Activated CD8-positive, alpha-beta memory T cell treated with anti-CD3 and anti-CD28 coated beads for 48 hours (primary cell): ENCODE results near the gene TINAGL1.

ENCODE experiments used
- DNase-seq, 3 experiments: peaks; one replicate each; pipeline ENCODE4 v3.0.0-alpha.2; 2020; ENCODE audit warnings: low read depth in 2 of 3, low spot score in 2 of 3

The TINAGL1 gene

DNA sequence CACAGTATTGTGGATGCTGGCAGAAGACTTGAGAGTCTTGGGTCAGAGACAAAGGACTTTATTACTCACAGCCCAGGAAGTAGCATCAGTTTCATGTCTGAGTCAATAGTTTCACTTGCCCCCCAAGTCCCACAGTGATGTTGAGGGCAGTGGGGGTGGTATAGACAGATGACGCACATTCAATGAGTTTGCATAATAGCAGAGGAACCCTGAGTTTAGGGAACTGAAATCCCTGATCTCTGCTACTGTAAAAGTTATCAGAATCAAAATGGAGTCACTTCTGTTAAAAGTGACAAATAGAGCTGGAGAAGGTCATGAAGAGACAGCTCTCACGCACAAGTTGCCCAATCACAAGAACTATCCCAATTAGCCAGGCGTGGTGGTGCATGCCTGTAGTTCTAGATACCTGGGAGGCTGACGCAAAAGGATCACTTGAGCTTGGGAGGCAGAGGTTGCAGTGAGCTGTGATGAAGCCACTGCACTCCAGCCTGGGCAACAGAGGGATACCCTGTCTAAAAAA lies 29.7 kb downstream of the TINAGL1 start:
- DNase-seq: peak in 1 of 3 experiments; percentile 24

DNA sequence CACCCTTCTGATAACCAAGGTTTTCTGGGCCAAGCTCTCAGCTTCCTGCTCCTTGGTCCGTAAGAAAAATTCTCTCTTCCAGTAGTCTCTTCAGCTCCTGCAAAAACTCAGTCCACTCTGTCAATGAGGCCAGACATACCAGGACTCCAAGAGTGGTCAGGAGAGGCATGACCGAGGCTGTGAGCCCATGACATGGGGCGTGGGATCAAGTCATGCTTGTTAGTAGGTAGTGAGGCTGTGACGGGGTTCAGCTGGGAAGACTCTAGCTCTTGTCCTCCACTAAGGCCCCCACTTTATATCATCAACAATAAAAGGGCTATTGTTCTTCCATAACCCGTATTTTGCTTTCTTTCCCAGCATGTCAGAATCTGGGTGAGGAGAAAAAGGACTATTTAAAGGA lies 31.0 kb downstream of the TINAGL1 start:
- no peak for DNase-seq

DNA sequence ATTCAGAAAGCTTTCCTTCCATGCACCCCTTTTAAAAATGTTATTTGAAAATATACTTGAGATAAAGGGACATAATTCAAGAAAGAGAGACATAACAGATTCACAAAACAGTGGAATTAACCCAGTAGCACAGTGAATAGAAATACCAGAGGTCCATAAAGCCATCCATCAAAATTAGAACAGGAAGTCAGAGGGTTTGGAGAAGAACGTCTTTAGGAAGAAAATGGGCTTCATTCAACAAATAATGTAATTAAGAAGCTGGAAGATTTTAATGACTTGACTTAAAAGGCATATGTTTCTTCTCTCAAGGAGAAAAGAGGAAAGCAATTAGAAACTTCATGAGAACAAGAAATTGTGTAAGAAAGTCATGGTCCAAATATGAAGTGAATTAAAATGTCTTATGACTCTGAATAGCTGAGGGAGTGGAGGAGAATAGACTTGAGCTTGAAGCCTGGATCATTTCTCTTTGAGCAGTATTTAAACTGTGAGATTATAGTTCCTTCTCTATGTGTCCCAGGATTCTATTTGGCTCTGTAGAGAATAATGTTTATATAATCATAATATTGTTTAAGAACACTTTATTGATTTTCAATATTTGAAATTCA lies 33.3 kb downstream of the TINAGL1 start:
- no peak for DNase-seq

DNA sequence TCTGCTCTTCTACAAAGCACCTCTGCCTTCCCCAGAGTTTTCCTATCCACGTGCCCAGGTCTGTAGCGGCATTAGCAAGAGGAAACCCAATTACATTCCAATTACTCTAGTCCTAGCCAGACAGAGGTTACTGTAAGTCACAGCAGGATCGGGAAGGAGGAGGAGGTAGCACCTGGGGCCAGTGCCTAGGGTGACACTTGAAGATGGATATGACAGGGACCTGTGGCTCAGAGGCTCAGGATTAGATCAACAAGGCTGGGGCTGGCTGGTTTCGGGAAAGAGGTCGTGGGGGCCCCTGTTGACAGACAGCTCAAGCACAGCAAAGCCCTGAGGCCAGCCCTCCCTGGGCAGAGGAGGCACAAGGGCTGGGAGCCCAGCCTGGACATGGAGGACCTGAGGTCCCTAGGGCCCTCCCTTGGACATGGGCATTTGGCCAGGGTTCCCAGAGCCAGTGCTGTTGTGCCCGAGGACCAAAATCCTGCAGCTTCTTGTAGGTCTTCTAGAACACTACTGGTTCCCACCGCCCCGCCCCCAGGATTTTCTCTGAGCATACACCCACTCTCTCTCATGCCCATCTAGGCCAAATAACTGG lies 38.2 kb downstream of the TINAGL1 start:
- DNase-seq: no peak

DNA sequence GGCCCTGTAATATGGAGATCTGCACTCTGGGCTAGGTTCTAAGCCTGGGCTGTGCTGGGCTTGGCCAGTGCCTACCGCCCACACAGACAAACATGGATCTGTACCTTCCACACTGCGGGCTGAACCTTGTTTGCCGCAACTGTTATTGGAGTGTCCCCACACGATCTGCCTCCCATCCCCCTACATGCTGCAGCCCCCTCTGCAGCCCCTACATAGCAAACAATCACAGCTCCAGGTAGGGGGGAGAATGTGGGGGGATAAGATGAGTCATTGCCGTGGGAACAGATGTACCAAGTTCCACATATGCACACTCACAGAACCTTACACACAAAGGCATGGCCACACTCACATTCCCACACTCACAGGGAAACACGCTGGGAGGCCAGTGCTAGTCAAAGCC lies 39.1 kb downstream of the TINAGL1 start:
- DNase-seq: no peak

DNA sequence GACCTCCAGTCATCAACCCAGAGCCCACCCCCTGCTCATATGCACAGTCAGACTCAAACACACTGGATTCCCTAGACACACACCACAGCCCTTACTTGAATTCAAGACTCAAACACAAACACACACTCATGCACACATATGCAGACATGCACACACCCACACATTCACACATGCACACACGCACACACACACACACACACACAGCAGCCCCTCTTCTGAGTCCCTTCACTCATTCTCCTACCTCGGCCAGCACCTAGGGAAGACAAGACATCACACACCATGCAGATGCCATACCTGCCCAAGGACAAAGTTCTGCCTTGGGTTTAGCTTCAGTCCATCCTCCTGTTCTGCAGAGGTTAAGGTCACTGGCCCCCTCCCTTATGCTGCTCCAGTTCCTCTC lies 39.6 kb downstream of the TINAGL1 start:
- DNase-seq: no peak

DNA sequence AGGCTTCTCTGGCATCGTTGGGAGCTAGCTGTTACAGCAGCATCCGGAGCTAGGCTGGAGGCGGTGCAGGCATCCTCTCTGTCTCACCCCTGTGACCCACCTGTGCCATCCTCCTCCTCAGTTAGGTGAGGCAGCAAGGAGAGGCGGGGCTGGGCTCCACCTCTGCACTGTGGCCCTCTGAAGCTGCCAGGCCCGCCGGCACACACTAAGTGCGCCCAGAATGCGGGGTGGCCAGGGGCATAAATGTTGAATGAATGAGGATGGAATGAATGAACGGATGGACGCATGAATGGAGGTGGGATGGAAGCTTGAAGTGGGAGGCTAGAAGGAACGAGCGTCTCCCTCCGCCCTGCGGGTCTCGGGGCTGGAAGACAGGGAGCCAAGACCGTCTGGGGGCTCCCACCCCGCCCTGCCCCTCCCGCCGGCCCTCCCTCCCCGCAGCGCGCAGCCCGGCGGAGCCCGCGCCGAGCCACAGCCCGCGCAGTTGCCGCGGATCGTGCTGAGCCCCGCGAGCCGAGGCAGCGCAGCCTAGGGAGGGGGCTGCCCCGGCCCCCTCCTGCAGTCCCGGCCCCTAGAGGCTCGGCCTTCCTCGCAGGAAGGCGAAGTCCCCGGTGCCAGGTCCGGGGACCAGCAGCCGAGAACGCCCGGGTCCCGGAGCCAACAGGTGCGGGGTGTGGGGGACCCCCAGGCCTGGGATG lies 41.1 kb downstream of the TINAGL1 start, which contains the start of gene HCRTR1:
TSS of gene HCRTR1 (plus strand) at position 472 of the 698 bp plus-strand sequence. CDS start 1,504 bp downstream, outside the sequence.
- no peak for DNase-seq

DNA sequence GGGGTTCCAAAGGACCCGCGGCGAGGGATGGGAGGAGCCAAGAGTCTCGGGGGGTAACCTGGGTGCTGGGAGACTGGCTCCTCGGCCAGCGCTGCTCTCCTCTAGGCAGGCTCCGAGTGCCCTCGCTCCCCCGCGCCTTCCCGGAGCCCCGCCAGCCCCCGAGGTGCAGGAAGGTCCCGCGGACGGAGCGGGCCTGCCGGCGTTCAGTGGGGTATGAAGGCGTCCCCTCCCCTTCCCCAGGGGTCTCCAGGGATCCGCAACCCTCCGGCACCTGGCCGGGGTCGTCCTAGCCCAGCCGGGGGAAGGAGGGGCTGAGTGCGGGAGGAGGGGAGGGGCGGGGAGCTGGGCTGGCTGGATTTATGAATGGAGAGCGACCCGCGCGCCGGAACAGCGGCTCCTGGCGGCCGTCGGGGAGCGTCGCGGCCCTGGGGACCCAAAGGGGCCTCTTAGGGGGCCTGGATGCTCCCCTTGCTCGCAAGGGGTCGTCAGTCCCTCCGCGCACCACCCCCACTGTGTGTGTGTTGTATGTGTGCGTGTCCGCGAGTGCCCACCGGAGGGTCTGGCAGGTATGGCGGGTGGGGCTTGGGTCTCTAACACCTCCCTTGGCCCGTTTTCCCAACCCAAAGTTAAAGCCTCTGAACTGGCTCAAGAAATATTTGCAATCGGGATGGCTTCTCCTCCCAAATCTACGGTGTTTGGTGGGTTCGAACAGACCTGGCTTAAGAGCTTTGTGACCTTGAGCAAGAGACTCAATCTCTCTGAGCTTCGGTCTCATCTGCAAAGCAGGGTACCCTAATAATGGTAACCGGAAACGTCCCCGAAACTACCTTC lies 41.8 kb downstream of the TINAGL1 start:
- DNase-seq: peak in 1 of 3 experiments; percentile 17

DNA sequence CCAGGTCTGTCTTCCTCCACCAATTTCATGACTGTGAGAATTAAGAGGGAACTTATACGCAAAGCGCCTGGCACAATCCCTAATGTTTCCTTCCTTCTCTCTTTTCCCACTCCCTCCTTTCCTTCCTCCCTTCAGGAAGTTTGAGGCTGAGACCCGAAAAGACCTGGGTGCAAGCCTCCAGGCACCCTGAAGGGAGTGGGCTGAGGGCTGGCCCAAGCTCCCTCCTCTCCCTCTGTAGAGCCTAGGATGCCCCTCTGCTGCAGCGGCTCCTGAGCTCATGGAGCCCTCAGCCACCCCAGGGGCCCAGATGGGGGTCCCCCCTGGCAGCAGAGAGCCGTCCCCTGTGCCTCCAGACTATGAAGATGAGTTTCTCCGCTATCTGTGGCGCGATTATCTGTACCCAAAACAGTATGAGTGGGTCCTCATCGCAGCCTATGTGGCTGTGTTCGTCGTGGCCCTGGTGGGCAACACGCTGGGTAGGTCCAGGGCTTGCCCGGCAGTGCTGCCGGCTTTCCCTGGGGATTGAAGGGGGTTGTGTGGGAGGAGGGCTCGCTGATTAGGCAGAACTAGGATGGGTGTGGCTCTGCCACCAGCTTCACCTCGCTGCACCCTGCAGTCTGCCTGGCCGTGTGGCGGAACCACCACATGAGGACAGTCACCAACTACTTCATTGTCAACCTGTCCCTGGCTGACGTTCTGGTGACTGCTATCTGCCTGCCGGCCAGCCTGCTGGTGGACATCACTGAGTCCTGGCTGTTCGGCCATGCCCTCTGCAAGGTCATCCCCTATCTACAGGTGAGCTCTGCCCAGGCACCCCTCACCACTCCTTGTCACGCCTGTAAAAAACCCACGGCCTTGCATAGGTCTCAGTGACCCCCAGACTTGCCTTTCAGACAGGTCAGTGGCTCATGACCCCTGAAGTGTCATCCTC lies 42.9 kb downstream of the TINAGL1 start:
- DNase-seq: no peak

DNA sequence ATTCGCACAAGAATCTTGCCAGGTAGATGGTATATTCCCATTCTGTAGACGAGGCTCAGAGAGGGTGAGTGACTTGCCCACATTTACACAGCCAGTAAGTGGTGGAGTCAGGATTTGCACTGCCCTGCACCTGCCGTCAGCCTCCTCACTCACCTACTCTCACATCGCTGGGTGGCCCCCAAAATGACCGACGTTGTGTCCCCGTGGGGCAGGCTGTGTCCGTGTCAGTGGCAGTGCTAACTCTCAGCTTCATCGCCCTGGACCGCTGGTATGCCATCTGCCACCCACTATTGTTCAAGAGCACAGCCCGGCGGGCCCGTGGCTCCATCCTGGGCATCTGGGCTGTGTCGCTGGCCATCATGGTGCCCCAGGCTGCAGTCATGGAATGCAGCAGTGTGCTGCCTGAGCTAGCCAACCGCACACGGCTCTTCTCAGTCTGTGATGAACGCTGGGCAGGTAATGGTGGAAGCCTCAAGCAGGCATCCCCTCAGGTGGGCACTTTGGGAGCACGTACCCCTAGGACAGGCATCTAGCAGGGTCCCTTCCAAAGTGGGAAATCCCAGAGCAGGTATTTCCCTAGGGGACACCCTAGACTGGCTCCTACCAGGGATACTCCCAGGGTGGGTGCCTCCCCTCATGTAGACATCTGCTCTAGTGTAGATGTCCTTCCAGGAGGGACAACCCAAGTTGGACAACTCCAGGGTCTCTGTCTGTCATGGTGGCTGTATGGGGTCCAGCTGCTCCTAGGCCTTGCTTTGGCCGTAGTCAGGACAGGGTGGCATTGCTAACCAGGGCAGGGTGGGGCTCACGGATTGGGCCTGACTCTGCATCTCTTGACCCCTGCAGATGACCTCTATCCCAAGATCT lies 44.5 kb downstream of the TINAGL1 start:
- no peak for DNase-seq

DNA sequence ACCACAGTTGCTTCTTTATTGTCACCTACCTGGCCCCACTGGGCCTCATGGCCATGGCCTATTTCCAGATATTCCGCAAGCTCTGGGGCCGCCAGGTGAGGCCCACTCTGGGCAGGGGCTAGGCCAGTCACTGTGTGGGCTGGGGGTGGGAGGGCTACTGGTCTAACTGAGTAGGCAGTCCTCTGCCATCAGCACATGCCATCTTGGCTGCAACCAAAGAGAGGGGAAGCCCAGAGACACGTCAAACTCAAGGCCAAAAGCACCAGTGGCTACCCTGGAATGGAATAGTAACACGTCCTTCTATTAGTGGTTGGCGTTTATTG lies 45.1 kb downstream of the TINAGL1 start:
- DNase-seq: no peak

DNA sequence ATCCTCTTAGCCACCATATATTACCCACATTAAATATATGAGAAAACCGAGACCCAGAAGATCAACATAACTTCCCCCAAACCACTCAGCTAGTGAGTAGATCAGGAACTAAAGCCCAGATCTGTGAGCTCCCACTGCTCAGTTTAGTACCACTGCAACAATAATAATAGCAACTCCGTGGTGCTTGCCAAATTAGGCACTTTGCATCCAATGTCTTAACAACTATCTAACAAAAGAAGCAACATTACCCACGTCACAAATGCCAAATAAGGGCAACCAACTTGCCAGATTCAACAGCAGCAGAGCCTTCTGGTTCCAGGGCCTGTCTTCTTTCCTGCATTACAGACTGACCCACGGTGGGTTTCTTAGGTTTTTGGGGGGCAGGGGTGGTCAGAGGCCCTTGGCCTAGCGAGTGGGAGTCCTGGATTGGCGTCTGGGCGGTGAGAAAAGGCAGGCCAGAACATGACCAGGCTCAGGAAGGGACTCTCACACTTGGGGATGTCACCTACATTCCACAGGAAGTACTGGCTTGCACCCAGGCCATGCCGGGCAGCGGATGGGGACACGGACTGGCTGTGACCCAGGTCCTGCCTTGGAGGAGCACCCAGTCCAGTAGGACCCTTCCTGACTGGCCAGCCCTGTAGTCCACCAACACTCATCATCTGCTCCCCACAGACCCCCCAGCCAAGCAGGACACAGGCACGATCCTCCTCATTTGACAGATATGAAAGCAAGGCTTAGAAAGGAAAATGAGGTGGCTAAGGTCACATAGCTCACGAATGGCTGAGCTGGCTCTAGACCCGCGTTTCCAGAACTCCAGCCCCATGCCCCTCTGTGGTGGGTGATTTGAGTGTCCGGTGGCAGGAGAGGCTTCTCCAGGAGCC lies 45.8 kb downstream of the TINAGL1 start:
- DNase-seq: no peak

DNA sequence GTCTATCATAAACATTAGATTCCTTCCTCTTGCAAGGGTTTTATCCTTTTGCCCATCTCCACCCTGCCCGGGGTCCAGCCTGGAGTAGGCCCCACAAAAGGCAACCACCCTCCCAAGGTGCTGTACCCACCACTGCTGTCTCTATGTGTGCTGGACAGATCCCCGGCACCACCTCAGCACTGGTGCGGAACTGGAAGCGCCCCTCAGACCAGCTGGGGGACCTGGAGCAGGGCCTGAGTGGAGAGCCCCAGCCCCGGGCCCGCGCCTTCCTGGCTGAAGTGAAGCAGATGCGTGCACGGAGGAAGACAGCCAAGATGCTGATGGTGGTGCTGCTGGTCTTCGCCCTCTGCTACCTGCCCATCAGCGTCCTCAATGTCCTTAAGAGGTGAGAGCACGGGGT lies 47.0 kb downstream of the TINAGL1 start:
- DNase-seq: no peak

DNA sequence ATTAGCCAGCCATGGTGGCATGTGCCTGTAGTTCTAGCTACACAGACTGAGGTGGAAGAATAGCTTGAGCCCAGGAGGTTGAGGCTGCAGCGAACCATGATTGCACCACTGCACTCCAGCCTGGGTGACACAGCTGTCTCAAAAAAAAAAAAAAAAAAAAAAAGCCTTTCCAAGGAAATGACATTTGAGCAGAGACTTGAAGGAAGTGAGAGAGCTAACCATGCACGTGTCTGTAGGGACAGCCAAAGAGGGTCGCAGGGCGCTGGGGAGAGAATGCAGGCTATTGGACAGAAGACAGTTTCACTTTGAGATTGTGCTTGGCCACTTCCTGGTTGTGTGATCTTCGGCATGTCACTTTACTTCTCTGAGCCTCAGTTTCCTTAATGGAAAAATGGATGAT lies 48.0 kb downstream of the TINAGL1 start:
- no peak for DNase-seq

DNA sequence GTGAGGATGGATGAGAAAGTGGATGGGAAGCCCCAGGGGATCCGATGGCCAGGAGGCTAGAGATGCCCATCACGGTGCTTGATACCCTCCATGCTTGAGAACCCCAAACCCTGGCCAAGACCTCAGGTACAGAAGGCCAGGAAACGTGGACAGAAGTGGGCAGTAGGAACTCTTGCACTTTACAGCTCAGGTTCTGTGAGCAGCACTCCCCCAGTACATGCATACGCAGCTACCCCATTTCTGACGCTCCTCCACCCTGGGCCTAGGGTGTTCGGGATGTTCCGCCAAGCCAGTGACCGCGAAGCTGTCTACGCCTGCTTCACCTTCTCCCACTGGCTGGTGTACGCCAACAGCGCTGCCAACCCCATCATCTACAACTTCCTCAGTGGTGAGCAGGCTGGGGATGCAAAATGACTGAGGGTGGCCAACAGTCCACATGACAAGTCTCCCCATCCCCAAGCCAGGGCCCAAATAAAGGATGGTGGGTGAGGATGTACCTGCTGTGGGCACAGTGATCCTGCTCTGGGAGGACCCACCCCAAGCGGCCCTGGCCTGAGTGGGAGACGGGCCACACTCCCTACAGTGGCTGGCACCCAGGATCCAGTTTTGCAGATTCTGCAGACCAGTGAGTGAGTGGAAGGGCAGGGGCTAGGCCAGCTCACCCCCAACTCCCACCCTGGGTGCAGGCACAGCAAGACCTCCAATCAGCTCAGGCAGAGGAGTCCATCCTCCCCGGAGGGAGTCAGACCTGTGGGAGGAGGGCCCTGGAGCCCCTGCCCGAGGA lies 48.6 kb downstream of the TINAGL1 start:
- no peak for DNase-seq

DNA sequence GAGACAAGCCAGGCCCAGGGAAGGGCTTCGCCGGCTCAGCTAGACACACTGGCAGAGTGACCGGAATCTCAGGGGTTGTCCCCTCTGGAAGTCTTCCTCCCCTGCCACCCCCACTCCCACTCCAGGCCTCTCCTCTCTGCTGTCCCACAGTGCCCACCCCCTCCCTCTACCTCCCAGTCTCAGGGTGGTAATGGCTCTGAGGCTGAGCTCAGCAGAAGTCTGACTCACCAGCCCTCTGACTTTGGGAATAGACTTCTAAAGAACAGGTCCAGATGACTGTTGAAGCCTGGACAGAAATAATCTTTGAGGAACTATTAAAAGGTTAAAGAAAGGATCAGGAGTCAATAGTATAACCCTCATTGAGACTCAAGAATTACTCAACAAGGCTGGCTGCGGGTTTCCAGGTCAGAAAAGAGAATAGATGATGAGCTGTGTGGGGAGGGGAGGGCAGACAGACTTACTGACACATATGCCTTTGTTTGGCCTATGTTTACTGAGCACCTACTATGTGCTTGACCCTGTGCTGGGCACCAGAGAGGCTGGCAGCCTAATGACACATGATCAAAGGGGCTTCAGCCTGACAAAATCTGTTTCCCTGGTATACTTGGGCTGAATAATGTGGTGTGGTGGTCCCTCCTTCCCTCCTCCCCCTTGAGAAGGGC lies 49.4 kb downstream of the TINAGL1 start:
- no peak for DNase-seq
